WTC11 (cell line): ENCODE data around the gene RTF2. TPM values are rescaled to one million over a fixed set of nuclear protein-coding genes. Genes with fewer than 3 reads are reported as not detected.

Source experiments
- ATAC-seq: fragments of 200-7000 bp; cut with Tn5 transposase; 2 replicates; pipeline ENCODE4 v1.10.0; 2021; ENCODE audit warnings: mild to moderate bottlenecking, moderate library complexity
- CTCF ChIA-PET: fragments of 300-600 bp; sonication (Branson Sonifier 250); formaldehyde crosslinking; loops from one replicate; lab custom pipeline; 2021; ENCODE audit warnings: antibody characterized with exemption; lab: Charles Lee
- POLR2A ChIA-PET: fragments of 350-600 bp; sonication (Branson Sonifier 250); formaldehyde crosslinking; loops from one replicate; lab custom pipeline; 2021; ENCODE audit warnings: antibody characterized with exemption; lab: Charles Lee
- DNase-seq: peaks from one replicate; pipeline ENCODE4 v3.0.0; 2021; ENCODE audit warnings: low spot score
- H3K27ac Mint-ChIP-seq: 2 replicates; pipeline ENCODE4 v1.8.0; 2021; ENCODE audit warnings: mixed read lengths
- H3K27me3 Mint-ChIP-seq: 2 replicates; pipeline ENCODE4 v1.8.0; 2021; ENCODE audit warnings: low read depth, mild to moderate bottlenecking, moderate library complexity, mixed read lengths
- H3K36me3 Mint-ChIP-seq: 2 replicates; pipeline ENCODE4 v1.8.0; 2021; ENCODE audit warnings: mixed read lengths
- H3K4me1 Mint-ChIP-seq: 2 replicates; pipeline ENCODE4 v1.8.0; 2022; ENCODE audit warnings: mixed read lengths
- H3K4me3 Mint-ChIP-seq: 2 replicates; pipeline ENCODE4 v1.8.0; 2021; ENCODE audit warnings: mild to moderate bottlenecking, moderate library complexity, mixed read lengths
- H3K9me3 Mint-ChIP-seq: 2 replicates; pipeline ENCODE4 v1.8.0; 2021; ENCODE audit warnings: mixed read lengths
- ATF1 ChIP-seq: sonication (generic); formaldehyde crosslinking; IDR thresholded peaks from 2 replicates; pipeline ENCODE4 v1.8.1; 2023; ENCODE audit warnings: mild to moderate bottlenecking, moderate library complexity, missing genetic modification reagents
- CBFB ChIP-seq: sonication (generic); formaldehyde crosslinking; IDR thresholded peaks from 2 replicates; pipeline ENCODE4 v1.8.1; 2022; ENCODE audit warnings: mild to moderate bottlenecking, low read depth, missing genetic modification reagents
- ELF4 ChIP-seq: sonication (generic); formaldehyde crosslinking; IDR thresholded peaks from 2 replicates; pipeline ENCODE4 v1.8.1; 2022; ENCODE audit warnings: low read depth, mild to moderate bottlenecking, moderate library complexity, missing genetic modification reagents
- EMX1 ChIP-seq: fragments of 250-450 bp; sonication (Bioruptor Pico); IDR thresholded peaks from 2 replicates; pipeline ENCODE4 v1.8.0; 2021; ENCODE audit warnings: mild to moderate bottlenecking
- ESRRA ChIP-seq: sonication (generic); formaldehyde crosslinking; IDR thresholded peaks from 2 replicates; pipeline ENCODE4 v1.8.1; 2022; ENCODE audit warnings: mild to moderate bottlenecking, missing genetic modification reagents, borderline replicate concordance
- FOXJ3 ChIP-seq: sonication (generic); formaldehyde crosslinking; IDR thresholded peaks from 2 replicates; pipeline ENCODE4 v1.9.0; 2021; ENCODE audit warnings: missing genetic modification reagents, mild to moderate bottlenecking, borderline replicate concordance
- FOXP4 ChIP-seq: sonication (generic); formaldehyde crosslinking; IDR thresholded peaks from 2 replicates; pipeline ENCODE4 v1.8.0; 2022; ENCODE audit warnings: mild to moderate bottlenecking, missing genetic modification reagents
- IRF1 ChIP-seq: sonication (generic); formaldehyde crosslinking; IDR thresholded peaks from 2 replicates; pipeline ENCODE4 v1.8.0; 2023; ENCODE audit warnings: missing genetic modification reagents
- JUN ChIP-seq: sonication (generic); formaldehyde crosslinking; IDR thresholded peaks from 2 replicates; pipeline ENCODE4 v1.8.0; 2023; ENCODE audit warnings: mild to moderate bottlenecking, missing genetic modification reagents
- MLX ChIP-seq: sonication (generic); formaldehyde crosslinking; IDR thresholded peaks from 2 replicates; pipeline ENCODE4 v1.8.1; 2023; ENCODE audit warnings: mild to moderate bottlenecking, missing genetic modification reagents, moderate library complexity
- NFE2L1 ChIP-seq: sonication (generic); formaldehyde crosslinking; IDR thresholded peaks from 2 replicates; pipeline ENCODE4 v1.8.1; 2023; ENCODE audit warnings: missing genetic modification reagents
- NR1H2 ChIP-seq: sonication (generic); formaldehyde crosslinking; IDR thresholded peaks from 2 replicates; pipeline ENCODE4 v1.9.0; 2021; ENCODE audit warnings: mild to moderate bottlenecking, moderate library complexity, missing genetic modification reagents
- NR2C2 ChIP-seq: sonication (generic); formaldehyde crosslinking; IDR thresholded peaks from 2 replicates; pipeline ENCODE4 v1.8.0; 2022; ENCODE audit warnings: mild to moderate bottlenecking, missing genetic modification reagents
- PRRX2 ChIP-seq: fragments of 250-450 bp; sonication (Bioruptor Pico); IDR thresholded peaks from 2 replicates; pipeline ENCODE4 v1.8.0; 2021; ENCODE audit warnings: mild to moderate bottlenecking
- SMAD3 ChIP-seq: sonication (generic); formaldehyde crosslinking; IDR thresholded peaks from 2 replicates; pipeline ENCODE4 v1.8.0; 2022; ENCODE audit warnings: missing genetic modification reagents, mild to moderate bottlenecking, borderline replicate concordance
- SMAD4 ChIP-seq: sonication (generic); formaldehyde crosslinking; IDR thresholded peaks from 2 replicates; pipeline ENCODE4 v1.8.0; 2022; ENCODE audit warnings: mild to moderate bottlenecking, missing genetic modification reagents
- TEAD1 ChIP-seq: sonication (generic); formaldehyde crosslinking; IDR thresholded peaks from 2 replicates; pipeline ENCODE4 v1.8.0; 2022; ENCODE audit warnings: mild to moderate bottlenecking, missing genetic modification reagents
- ZNF219 ChIP-seq: sonication (generic); formaldehyde crosslinking; IDR thresholded peaks from 2 replicates; pipeline ENCODE4 v1.8.0; 2023; ENCODE audit warnings: missing genetic modification reagents, mild to moderate bottlenecking, borderline replicate concordance
- total RNA-seq: library from RNA; stranded (reverse); gene quantifications from 3 replicates; pipeline ENCODE4 v1.2.3, GENCODE V29; 2021
- TF ChIP-seq, protein P1 (sequence below): sonication (generic); formaldehyde crosslinking; conservative IDR thresholded peaks from 2 replicates; pipeline ENCODE4 v1.8.1; 2023; ENCODE audit warnings: mild to moderate bottlenecking, low read depth, missing genetic modification reagents, moderate library complexity
- TF ChIP-seq, protein P2 (sequence below): fragments of 250-450 bp; sonication (Bioruptor Pico); IDR thresholded peaks from 2 replicates; pipeline ENCODE4 v1.9.0; 2021; ENCODE audit warnings: mild to moderate bottlenecking
- TF ChIP-seq, protein P3 (sequence below): fragments of 200-600 bp; IDR thresholded peaks from 2 replicates; pipeline ENCODE4 v1.8.0; 2022; ENCODE audit warnings: antibody characterized with exemption

Gene RTF2
- total RNA-seq, 1 experiment from 2014 or later, result 46.3 TPM

- no peak for TF ChIP-seq SMAD3
- no peak for TF ChIP-seq ELF4 (CRISPR knock-in tag)
- TF ChIP-seq, protein P1, sequence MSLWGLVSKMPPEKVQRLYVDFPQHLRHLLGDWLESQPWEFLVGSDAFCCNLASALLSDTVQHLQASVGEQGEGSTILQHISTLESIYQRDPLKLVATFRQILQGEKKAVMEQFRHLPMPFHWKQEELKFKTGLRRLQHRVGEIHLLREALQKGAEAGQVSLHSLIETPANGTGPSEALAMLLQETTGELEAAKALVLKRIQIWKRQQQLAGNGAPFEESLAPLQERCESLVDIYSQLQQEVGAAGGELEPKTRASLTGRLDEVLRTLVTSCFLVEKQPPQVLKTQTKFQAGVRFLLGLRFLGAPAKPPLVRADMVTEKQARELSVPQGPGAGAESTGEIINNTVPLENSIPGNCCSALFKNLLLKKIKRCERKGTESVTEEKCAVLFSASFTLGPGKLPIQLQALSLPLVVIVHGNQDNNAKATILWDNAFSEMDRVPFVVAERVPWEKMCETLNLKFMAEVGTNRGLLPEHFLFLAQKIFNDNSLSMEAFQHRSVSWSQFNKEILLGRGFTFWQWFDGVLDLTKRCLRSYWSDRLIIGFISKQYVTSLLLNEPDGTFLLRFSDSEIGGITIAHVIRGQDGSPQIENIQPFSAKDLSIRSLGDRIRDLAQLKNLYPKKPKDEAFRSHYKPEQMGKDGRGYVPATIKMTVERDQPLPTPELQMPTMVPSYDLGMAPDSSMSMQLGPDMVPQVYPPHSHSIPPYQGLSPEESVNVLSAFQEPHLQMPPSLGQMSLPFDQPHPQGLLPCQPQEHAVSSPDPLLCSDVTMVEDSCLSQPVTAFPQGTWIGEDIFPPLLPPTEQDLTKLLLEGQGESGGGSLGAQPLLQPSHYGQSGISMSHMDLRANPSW (CRISPR knock-in tag), result no peak
- TF ChIP-seq NR1H2, result no peak
- no peak for TF ChIP-seq MLX (CRISPR knock-in tag)
- no peak for TF ChIP-seq SMAD4 (CRISPR knock-in tag)
- TF ChIP-seq NFE2L1 (CRISPR knock-in tag), result no peak
- TF ChIP-seq NR2C2, result no peak
- TF ChIP-seq CBFB (CRISPR knock-in tag), result no peak
- no peak for TF ChIP-seq EMX1 (CRISPR knock-in tag)
- TF ChIP-seq FOXJ3, result no peak
- TF ChIP-seq, protein P2, sequence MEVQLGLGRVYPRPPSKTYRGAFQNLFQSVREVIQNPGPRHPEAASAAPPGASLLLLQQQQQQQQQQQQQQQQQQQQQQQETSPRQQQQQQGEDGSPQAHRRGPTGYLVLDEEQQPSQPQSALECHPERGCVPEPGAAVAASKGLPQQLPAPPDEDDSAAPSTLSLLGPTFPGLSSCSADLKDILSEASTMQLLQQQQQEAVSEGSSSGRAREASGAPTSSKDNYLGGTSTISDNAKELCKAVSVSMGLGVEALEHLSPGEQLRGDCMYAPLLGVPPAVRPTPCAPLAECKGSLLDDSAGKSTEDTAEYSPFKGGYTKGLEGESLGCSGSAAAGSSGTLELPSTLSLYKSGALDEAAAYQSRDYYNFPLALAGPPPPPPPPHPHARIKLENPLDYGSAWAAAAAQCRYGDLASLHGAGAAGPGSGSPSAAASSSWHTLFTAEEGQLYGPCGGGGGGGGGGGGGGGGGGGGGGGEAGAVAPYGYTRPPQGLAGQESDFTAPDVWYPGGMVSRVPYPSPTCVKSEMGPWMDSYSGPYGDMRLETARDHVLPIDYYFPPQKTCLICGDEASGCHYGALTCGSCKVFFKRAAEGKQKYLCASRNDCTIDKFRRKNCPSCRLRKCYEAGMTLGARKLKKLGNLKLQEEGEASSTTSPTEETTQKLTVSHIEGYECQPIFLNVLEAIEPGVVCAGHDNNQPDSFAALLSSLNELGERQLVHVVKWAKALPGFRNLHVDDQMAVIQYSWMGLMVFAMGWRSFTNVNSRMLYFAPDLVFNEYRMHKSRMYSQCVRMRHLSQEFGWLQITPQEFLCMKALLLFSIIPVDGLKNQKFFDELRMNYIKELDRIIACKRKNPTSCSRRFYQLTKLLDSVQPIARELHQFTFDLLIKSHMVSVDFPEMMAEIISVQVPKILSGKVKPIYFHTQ (CRISPR knock-in tag), result no peak
- no peak for TF ChIP-seq ZNF219 (CRISPR knock-in tag)
- TF ChIP-seq PRRX2, result no peak
- TF ChIP-seq TEAD1, result no peak
- TF ChIP-seq, all 79 proteins: peak for 0
- no peaks in the 10 kb centered on the region for H3K4me1 Mint-ChIP-seq
- no peak for ATAC-seq
- H3K27me3 Mint-ChIP-seq, result peaks cover 8% of the 10 kb centered on the region
- no peak for DNase-seq
- ChIA-PET CTCF (no interaction called here), POLR2A (no interaction called here)
- H3K36me3 Mint-ChIP-seq, result peaks cover 49% of the 10 kb centered on the region
- no peak overlapping the region for H3K27ac Mint-ChIP-seq
- no peak overlapping the region for H3K4me3 Mint-ChIP-seq
- peaks cover 28% of the 10 kb centered on the region for H3K9me3 Mint-ChIP-seq
These were observed 49.7 kb downstream of the RTF2 start for GRCh38 chr20:56518126-56518525.

- Mint-ChIP-seq H3K27ac (no peak overlapping the region), H3K9me3 (peaks cover 31% of the 10 kb centered on the region), H3K4me1 (no peaks in the 10 kb centered on the region), H3K27me3 (peaks cover 8% of the 10 kb centered on the region), H3K4me3 (no peak overlapping the region), H3K36me3 (peaks cover 49% of the 10 kb centered on the region)
- CTCF ChIA-PET, result no interaction called here
- DNase-seq (no peak), ATAC-seq (no peak)
- POLR2A ChIA-PET, result no interaction called here
- no peak for TF ChIP-seq ATF1 (CRISPR knock-in tag)
- no peak for TF ChIP-seq NR2C2
- TF ChIP-seq TEAD1, result no peak
- no peak for TF ChIP-seq MLX (CRISPR knock-in tag)
- no peak for TF ChIP-seq IRF1 (CRISPR knock-in tag)
- TF ChIP-seq, protein P3, sequence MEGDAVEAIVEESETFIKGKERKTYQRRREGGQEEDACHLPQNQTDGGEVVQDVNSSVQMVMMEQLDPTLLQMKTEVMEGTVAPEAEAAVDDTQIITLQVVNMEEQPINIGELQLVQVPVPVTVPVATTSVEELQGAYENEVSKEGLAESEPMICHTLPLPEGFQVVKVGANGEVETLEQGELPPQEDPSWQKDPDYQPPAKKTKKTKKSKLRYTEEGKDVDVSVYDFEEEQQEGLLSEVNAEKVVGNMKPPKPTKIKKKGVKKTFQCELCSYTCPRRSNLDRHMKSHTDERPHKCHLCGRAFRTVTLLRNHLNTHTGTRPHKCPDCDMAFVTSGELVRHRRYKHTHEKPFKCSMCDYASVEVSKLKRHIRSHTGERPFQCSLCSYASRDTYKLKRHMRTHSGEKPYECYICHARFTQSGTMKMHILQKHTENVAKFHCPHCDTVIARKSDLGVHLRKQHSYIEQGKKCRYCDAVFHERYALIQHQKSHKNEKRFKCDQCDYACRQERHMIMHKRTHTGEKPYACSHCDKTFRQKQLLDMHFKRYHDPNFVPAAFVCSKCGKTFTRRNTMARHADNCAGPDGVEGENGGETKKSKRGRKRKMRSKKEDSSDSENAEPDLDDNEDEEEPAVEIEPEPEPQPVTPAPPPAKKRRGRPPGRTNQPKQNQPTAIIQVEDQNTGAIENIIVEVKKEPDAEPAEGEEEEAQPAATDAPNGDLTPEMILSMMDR, result no peak
- no peak for TF ChIP-seq JUN (CRISPR knock-in tag)
- no peak for TF ChIP-seq ESRRA (CRISPR knock-in tag)
- no peak for TF ChIP-seq FOXP4 (CRISPR knock-in tag)
These were observed 50.4 kb downstream of the RTF2 start for GRCh38 chr20:56518721-56519398.
